Keratinocyte (primary cell): Measurements from ENCODE around the gene DOCK11. TPM values are rescaled to one million over a fixed set of nuclear protein-coding genes. Genes with fewer than 3 reads are reported as not detected.

ENCODE experiments used
- DNase-seq: peaks from one replicate; pipeline ENCODE4 v3.0.0-alpha.2; 2011; ENCODE audit warnings: low read depth, missing footprints, low spot score
- FAIRE-seq: peaks from 2 replicates; lab custom pipeline; 2011; peaks lifted over from hg19 to GRCh38; lab: Jason Lieb, UNC
- H2AFZ ChIP-seq: 2 replicates; pipeline ENCODE4 v1.6.0; 2012; ENCODE audit warnings: low read length, control low read depth, inconsistent platforms; ENCODE audit not compliant: control insufficient read depth
- H3K27ac ChIP-seq: 2 replicates; pipeline ENCODE4 v1.5.1; 2011; ENCODE audit warnings: low read length; ENCODE audit not compliant: control insufficient read depth, insufficient read depth
- H3K27me3 ChIP-seq: 3 replicates; pipeline ENCODE4 v1.6.0; 2011; ENCODE audit warnings: low read length; ENCODE audit not compliant: control insufficient read depth, insufficient read depth; ENCODE audit errors: extremely low read depth
- H3K36me3 ChIP-seq, 2 experiments: 2 replicates in 1 of 2; 3 replicates in 1 of 2; pipeline ENCODE4 v1.5.1; 2011; ENCODE audit warnings: low read length in 2 of 2, mild to moderate bottlenecking in 1 of 2; ENCODE audit not compliant: control insufficient read depth in 2 of 2, insufficient read depth in 2 of 2; ENCODE audit errors: extremely low read depth in 1 of 2
- H3K4me1 ChIP-seq: 3 replicates; pipeline ENCODE4 v1.5.1; 2011; ENCODE audit warnings: low read length; ENCODE audit not compliant: control insufficient read depth, insufficient read depth; ENCODE audit errors: extremely low read depth
- H3K4me2 ChIP-seq: 3 replicates; pipeline ENCODE4 v1.6.0; 2011; ENCODE audit warnings: low read depth, low read length; ENCODE audit not compliant: control insufficient read depth, insufficient read depth; ENCODE audit errors: extremely low read depth
- H3K4me3 ChIP-seq, 3 experiments: fragments of 200-600 bp in 1 of 3; sonication (generic) in 1 of 3; 2 replicates in 2 of 3; 3 replicates in 1 of 3; pipeline ENCODE4 v1.5.1; 2011 to 2016; ENCODE audit warnings: low read length in 3 of 3, mild to moderate bottlenecking in 3 of 3, control low read depth in 2 of 3, inconsistent platforms in 1 of 3, low read depth in 1 of 3, mixed read lengths in 1 of 3, mixed run types in 1 of 3, moderate library complexity in 1 of 3; ENCODE audit not compliant: control insufficient read depth in 2 of 3, insufficient read depth in 2 of 3; ENCODE audit errors: extremely low read depth in 1 of 3
- H3K79me2 ChIP-seq: 2 replicates; pipeline ENCODE4 v1.6.0; 2012; ENCODE audit warnings: low read length; ENCODE audit not compliant: control insufficient read depth, insufficient read depth
- H3K9ac ChIP-seq: 3 replicates; pipeline ENCODE4 v1.6.0; 2011; ENCODE audit warnings: low read length; ENCODE audit not compliant: control insufficient read depth, insufficient read depth; ENCODE audit errors: extremely low read depth
- H3K9me1 ChIP-seq: 3 replicates; pipeline ENCODE4 v1.6.0; 2011; ENCODE audit warnings: low read length; ENCODE audit not compliant: control insufficient read depth, insufficient read depth; ENCODE audit errors: extremely low read depth
- H3K9me3 ChIP-seq: 2 replicates; pipeline ENCODE4 v1.5.1; 2012; ENCODE audit warnings: low read depth, low read length; ENCODE audit not compliant: control insufficient read depth
- H4K20me1 ChIP-seq: 3 replicates; pipeline ENCODE4 v1.6.0; 2011; ENCODE audit warnings: low read length; ENCODE audit not compliant: control insufficient read depth, insufficient read depth; ENCODE audit errors: extremely low read depth
- CTCF ChIP-seq, 3 experiments: IDR thresholded peaks in 1 of 3; conservative IDR thresholded peaks in 1 of 3; optimal IDR thresholded peaks in 1 of 3; 2 replicates in 2 of 3; 3 replicates in 1 of 3; pipeline versions ENCODE3 to v1.5.1; 2011; ENCODE audit warnings: low read length in 3 of 3, mild to moderate bottlenecking in 3 of 3, moderate library complexity in 2 of 3, control low read depth in 1 of 3, inconsistent platforms in 1 of 3; ENCODE audit not compliant: insufficient read depth in 2 of 3; ENCODE audit errors: extremely low read depth in 1 of 3
- EZH2 ChIP-seq: IDR thresholded peaks from one replicate; pipeline ENCODE4 v1.6.1; 2012; ENCODE audit warnings: inconsistent platforms, mild to moderate bottlenecking, low read length, moderate library complexity
- dilution Hi-C: fragments of 300-500 bp; cut with MboI; formaldehyde crosslinking; loops from one replicate; pipeline ENCODE4 v1.7.0; 2020; ENCODE audit warnings: low sequenced_read_pairs; ENCODE audit not compliant: extremely low pct_ligation_motif_present
- polyA plus RNA-seq, 5 experiments: library from polyadenylated mRNA; depleted of rRNA in 3 of 5; stranded (reverse) in 3 of 5; stranded (forward) in 1 of 5; unstranded in 1 of 5; fragments of >200 nt; gene quantifications; 1 replicate in 1 of 5; 2 replicates in 3 of 5; 3 replicates in 1 of 5; pipeline versions ENCODE4 v1.2.1 to v1.2.3, GENCODE V29; 2011 to 2012; ENCODE audit warnings: missing spikeins in 2 of 5, low read depth in 1 of 5, low replicate concordance in 1 of 5

DOCK11 gene
- polyA plus RNA-seq, 1 donor (not counting 4 experiments of a cell fraction or from before 2014, with no cell fraction given): 4.6 TPM

GRCh38 chrX:118637997-118638396, 142.4 kb downstream of the DOCK11 start:
- FAIRE-seq (no peak), DNase-seq (no peak)
- TF ChIP-seq EZH2 (no peak), CTCF (optimal IDR thresholded peaks at IDR 0.05 in 1 of 3, IDR thresholded peaks at IDR 0.05 in 1 of 3, conservative IDR thresholded peaks at IDR 0.05 in 1 of 3; ENCODE audit: extremely low read depth in 1 of 3, insufficient read depth in 2 of 3, low read length in 3 of 3) (peak in 2 of 3 experiments; percentile 7 to 8)
- dilution Hi-C loops: loop anchor here (25.0 kb wide), 1 partner anchor 174 kb away; the partner anchor contains the start of gene ZCCHC12
- no peak overlapping the region for H3K9ac ChIP-seq
- H4K20me1 ChIP-seq: no peaks in the 10 kb centered on the region
- no peaks in the 10 kb centered on the region for H3K79me2 ChIP-seq
- no peak overlapping the region for H3K27ac ChIP-seq
- no peaks in the 10 kb centered on the region for H3K9me1 ChIP-seq
- H3K4me2 ChIP-seq: no peak overlapping the region
- no peaks in the 10 kb centered on the region for H3K36me3 ChIP-seq
- no peaks in the 10 kb centered on the region for H3K27me3 ChIP-seq
- no peaks in the 10 kb centered on the region for H3K4me1 ChIP-seq
- H3K4me3 ChIP-seq: no peak overlapping the region
- no peak overlapping the region for H2AFZ ChIP-seq
- no peaks in the 10 kb centered on the region for H3K9me3 ChIP-seq

- dilution Hi-C loops: loop anchor here (25.0 kb wide), 1 partner anchor 168 kb away; the partner anchor contains the start of gene ZCCHC12
- TF ChIP-seq CTCF (optimal IDR thresholded peaks at IDR 0.05 in 1 of 3, IDR thresholded peaks at IDR 0.05 in 1 of 3, conservative IDR thresholded peaks at IDR 0.05 in 1 of 3; ENCODE audit: extremely low read depth in 1 of 3, insufficient read depth in 2 of 3, low read length in 3 of 3) (peak in 2 of 3 experiments; percentile 22 to 34), EZH2 (no peak)
- no peak for FAIRE-seq
Observed at GRCh38 chrX:118644378-118644777, 148.8 kb downstream of the DOCK11 start.

More at GRCh38 chrX:118644378-118644777, 148.8 kb downstream of the DOCK11 start:
- Histone ChIP-seq H3K27ac (no peak overlapping the region), H2AFZ (no peak overlapping the region), H3K79me2 (no peaks in the 10 kb centered on the region), H3K4me3 (no peak overlapping the region), H3K9me3 (no peaks in the 10 kb centered on the region), H3K9ac (no peak overlapping the region), H3K4me2 (no peak overlapping the region), H3K36me3 (no peaks in the 10 kb centered on the region), H3K27me3 (no peaks in the 10 kb centered on the region), H4K20me1 (no peaks in the 10 kb centered on the region), H3K4me1 (no peaks in the 10 kb centered on the region), H3K9me1 (no peaks in the 10 kb centered on the region)
- DNase-seq: no peak
